Activated CD4-positive, alpha-beta memory T cell treated with anti-CD3 and anti-CD28 coated beads, Interleukin-2, amount 10 ng/mL, durations not matched to agents 7 days and 5 days (primary cell): Measurements from ENCODE around the gene VIP. TPM values are rescaled to one million over a fixed set of nuclear protein-coding genes. Genes with fewer than 3 reads are reported as not detected.

Source experiments
- CTCF ChIA-PET: fragments of 350-600 bp; sonication (Branson Sonifier 250); formaldehyde crosslinking; loops from one replicate; lab custom pipeline; 2021; ENCODE audit warnings: antibody characterized with exemption, inconsistent platforms; lab: Charles Lee
- POLR2A ChIA-PET: fragments of 350-600 bp; sonication (Branson Sonifier 250); formaldehyde crosslinking; loops from one replicate; lab custom pipeline; 2021; ENCODE audit warnings: antibody characterized with exemption; lab: Charles Lee
- DNase-seq: peaks from one replicate; pipeline ENCODE4 v3.0.0-alpha.2; 2020
- H3K27ac Mint-ChIP-seq: one replicate; pipeline ENCODE4 v1.8.0; 2021; ENCODE audit warnings: mild to moderate bottlenecking, mixed read lengths
- H3K27me3 Mint-ChIP-seq: one replicate; pipeline ENCODE4 v1.8.0; 2021; ENCODE audit warnings: mixed read lengths
- H3K36me3 Mint-ChIP-seq: one replicate; pipeline ENCODE4 v1.8.0; 2021; ENCODE audit warnings: low read depth, mixed read lengths
- H3K4me1 Mint-ChIP-seq: one replicate; pipeline ENCODE4 v1.8.0; 2021; ENCODE audit warnings: mixed read lengths
- H3K4me3 Mint-ChIP-seq: one replicate; pipeline ENCODE4 v1.8.0; 2021; ENCODE audit warnings: mild to moderate bottlenecking, mixed read lengths
- H3K9me3 Mint-ChIP-seq: one replicate; pipeline ENCODE4 v1.8.0; 2021; ENCODE audit warnings: mixed read lengths
- total RNA-seq, 2 experiments: library from RNA; stranded (reverse); gene quantifications; one replicate each; pipeline ENCODE4 v1.2.3, GENCODE V29; 2021

VIP gene
- total RNA-seq, 2 experiments from 2014 or later, result not detected

GRCh38 chr6:152745509-152746171, 5.0 kb upstream of the VIP start:
- H3K9me3 Mint-ChIP-seq, result no peaks in the 10 kb centered on the region

GRCh38 chr6:152746172-152746553, 4.4 kb upstream of the VIP start:
- no peaks in the 10 kb centered on the region for H3K36me3 Mint-ChIP-seq
- H3K4me1 Mint-ChIP-seq, result no peaks in the 10 kb centered on the region
- H3K9me3 Mint-ChIP-seq, result no peaks in the 10 kb centered on the region
- ChIA-PET CTCF (no interaction called here), POLR2A (no interaction called here)
- no peak overlapping the region for H3K4me3 Mint-ChIP-seq
- no peak overlapping the region for H3K27ac Mint-ChIP-seq
- no peaks in the 10 kb centered on the region for H3K27me3 Mint-ChIP-seq
- no peak for DNase-seq

More at GRCh38 chr6:152745509-152746171, 5.0 kb upstream of the VIP start:
- DNase-seq, result no peak
- Mint-ChIP-seq H3K4me3 (no peak overlapping the region), H3K27me3 (no peaks in the 10 kb centered on the region), H3K27ac (no peak overlapping the region), H3K4me1 (no peaks in the 10 kb centered on the region), H3K36me3 (no peaks in the 10 kb centered on the region)
- ChIA-PET POLR2A (no interaction called here), CTCF (no interaction called here)

- CTCF ChIA-PET, result no interaction called here
- no peak for DNase-seq
- Mint-ChIP-seq H3K9me3 (no peaks in the 10 kb centered on the region), H3K36me3 (no peaks in the 10 kb centered on the region), H3K27ac (no peak overlapping the region), H3K27me3 (no peaks in the 10 kb centered on the region), H3K4me1 (no peaks in the 10 kb centered on the region), H3K4me3 (no peak overlapping the region)
- POLR2A ChIA-PET, result no interaction called here
Measured at GRCh38 chr6:152748843-152749242, 1.8 kb upstream of the VIP start.

- CTCF ChIA-PET, result no interaction called here
- H3K9me3 Mint-ChIP-seq, result no peaks in the 10 kb centered on the region
- H3K4me3 Mint-ChIP-seq, result no peak overlapping the region
- H3K36me3 Mint-ChIP-seq, result no peaks in the 10 kb centered on the region
- POLR2A ChIA-PET, result no interaction called here
- no peak for DNase-seq
- no peaks in the 10 kb centered on the region for H3K27me3 Mint-ChIP-seq
- no peak overlapping the region for H3K27ac Mint-ChIP-seq
- no peaks in the 10 kb centered on the region for H3K4me1 Mint-ChIP-seq
Measured at GRCh38 chr6:152749336-152749735, 1.3 kb upstream of the VIP start.

GRCh38 chr6:152765331-152765730, 14.7 kb downstream of the VIP start:
- ChIA-PET POLR2A (no interaction called here), CTCF (no interaction called here)
- Mint-ChIP-seq H3K9me3 (no peaks in the 10 kb centered on the region), H3K27ac (no peak overlapping the region), H3K36me3 (no peaks in the 10 kb centered on the region), H3K4me1 (no peaks in the 10 kb centered on the region), H3K4me3 (no peak overlapping the region), H3K27me3 (no peaks in the 10 kb centered on the region)
- no peak for DNase-seq

- Mint-ChIP-seq H3K27ac (no peak overlapping the region), H3K4me3 (no peak overlapping the region), H3K27me3 (no peaks in the 10 kb centered on the region), H3K4me1 (no peaks in the 10 kb centered on the region), H3K36me3 (no peaks in the 10 kb centered on the region), H3K9me3 (no peaks in the 10 kb centered on the region)
- no peak for DNase-seq
- ChIA-PET POLR2A (no interaction called here), CTCF (no interaction called here)
Measured at GRCh38 chr6:152769159-152769558, 18.6 kb downstream of the VIP start.

GRCh38 chr6:152769993-152770392, 19.4 kb downstream of the VIP start:
- ChIA-PET CTCF (no interaction called here), POLR2A (no interaction called here)
- H3K27me3 Mint-ChIP-seq, result no peaks in the 10 kb centered on the region
- no peak overlapping the region for H3K27ac Mint-ChIP-seq
- DNase-seq, result no peak
- H3K36me3 Mint-ChIP-seq, result no peaks in the 10 kb centered on the region
- no peaks in the 10 kb centered on the region for H3K4me1 Mint-ChIP-seq
- H3K9me3 Mint-ChIP-seq, result no peaks in the 10 kb centered on the region
- no peak overlapping the region for H3K4me3 Mint-ChIP-seq

- Mint-ChIP-seq H3K27ac (no peak overlapping the region), H3K4me3 (no peak overlapping the region), H3K36me3 (no peaks in the 10 kb centered on the region), H3K4me1 (no peaks in the 10 kb centered on the region), H3K27me3 (no peaks in the 10 kb centered on the region), H3K9me3 (no peaks in the 10 kb centered on the region)
- no peak for DNase-seq
- CTCF ChIA-PET, result no interaction called here
- POLR2A ChIA-PET, result no interaction called here
Measured at GRCh38 chr6:152771061-152771687, 20.6 kb downstream of the VIP start.

- Mint-ChIP-seq H3K4me1 (no peaks in the 10 kb centered on the region), H3K27ac (no peak overlapping the region), H3K9me3 (no peaks in the 10 kb centered on the region), H3K27me3 (no peaks in the 10 kb centered on the region), H3K4me3 (no peak overlapping the region), H3K36me3 (no peaks in the 10 kb centered on the region)
- no peak for DNase-seq
- ChIA-PET POLR2A (no interaction called here), CTCF (no interaction called here)
Measured at GRCh38 chr6:152775428-152775827, 24.8 kb downstream of the VIP start.

GRCh38 chr6:152776833-152777232, 26.2 kb downstream of the VIP start:
- H3K4me1 Mint-ChIP-seq, result no peaks in the 10 kb centered on the region
- DNase-seq, result no peak
- ChIA-PET CTCF (no interaction called here), POLR2A (no interaction called here)
- H3K36me3 Mint-ChIP-seq, result no peaks in the 10 kb centered on the region
- H3K27me3 Mint-ChIP-seq, result no peaks in the 10 kb centered on the region
- no peak overlapping the region for H3K4me3 Mint-ChIP-seq
- H3K27ac Mint-ChIP-seq, result no peak overlapping the region
- no peaks in the 10 kb centered on the region for H3K9me3 Mint-ChIP-seq

- Mint-ChIP-seq H3K4me1 (no peaks in the 10 kb centered on the region), H3K27ac (no peak overlapping the region), H3K4me3 (no peak overlapping the region), H3K36me3 (no peaks in the 10 kb centered on the region), H3K9me3 (no peaks in the 10 kb centered on the region), H3K27me3 (no peaks in the 10 kb centered on the region)
- no peak for DNase-seq
- ChIA-PET POLR2A (no interaction called here), CTCF (no interaction called here)
Measured at GRCh38 chr6:152783217-152783878, 32.8 kb downstream of the VIP start.

- no peak for DNase-seq
- H3K27me3 Mint-ChIP-seq, result no peaks in the 10 kb centered on the region
- ChIA-PET CTCF (no interaction called here), POLR2A (no interaction called here)
- no peaks in the 10 kb centered on the region for H3K36me3 Mint-ChIP-seq
- no peaks in the 10 kb centered on the region for H3K4me1 Mint-ChIP-seq
- H3K27ac Mint-ChIP-seq, result no peak overlapping the region
- no peaks in the 10 kb centered on the region for H3K9me3 Mint-ChIP-seq
- H3K4me3 Mint-ChIP-seq, result no peak overlapping the region
Measured at GRCh38 chr6:152794696-152795095, 44.1 kb downstream of the VIP start.

GRCh38 chr6:152804150-152804549, 53.6 kb downstream of the VIP start:
- Mint-ChIP-seq H3K4me3 (no peak overlapping the region), H3K9me3 (no peaks in the 10 kb centered on the region), H3K27ac (no peak overlapping the region), H3K4me1 (no peaks in the 10 kb centered on the region), H3K36me3 (no peaks in the 10 kb centered on the region), H3K27me3 (no peaks in the 10 kb centered on the region)
- ChIA-PET POLR2A (no interaction called here), CTCF (no interaction called here)
- DNase-seq, result no peak
